SW480 (cell line): Measurements from ENCODE around the gene PDE4DIP.
"Not testable (repeated sequence)": the region's sequence is repeated elsewhere in the genome, so short reads cannot be mapped to it uniquely, and the experiment has no call there.

ENCODE experiments used
- DNase-seq: peaks from one replicate; pipeline ENCODE4 v3.0.0-alpha.2; 2016; ENCODE audit warnings: low spot score

PDE4DIP gene

GRCh38 chr1:148975866-148976537, 131.8 kb downstream of the PDE4DIP start:
- DNase-seq = not testable (repeated sequence)

GRCh38 chr1:148977785-148978184, 133.6 kb downstream of the PDE4DIP start:
- DNase-seq = not testable (repeated sequence)

GRCh38 chr1:148989378-148989777, 145.2 kb downstream of the PDE4DIP start:
- DNase-seq = not testable (repeated sequence)

GRCh38 chr1:148990233-148990788, 146.1 kb downstream of the PDE4DIP start:
- DNase-seq = not testable (repeated sequence)

- not testable (repeated sequence) for DNase-seq
Measured at GRCh38 chr1:148991818-148992217, 147.6 kb downstream of the PDE4DIP start.

GRCh38 chr1:148992364-148992763, 148.1 kb downstream of the PDE4DIP start:
- DNase-seq = not testable (repeated sequence)

- DNase-seq = not testable (repeated sequence)
Measured at GRCh38 chr1:148996449-148997224, 152.4 kb downstream of the PDE4DIP start.

- DNase-seq = not testable (repeated sequence)
Measured at GRCh38 chr1:148997405-148997804, 153.2 kb downstream of the PDE4DIP start.

GRCh38 chr1:149002664-149003063, 158.4 kb downstream of the PDE4DIP start:
- not testable (repeated sequence) for DNase-seq

- DNase-seq = not testable (repeated sequence)
Measured at GRCh38 chr1:149008326-149008725, 164.1 kb downstream of the PDE4DIP start.

GRCh38 chr1:149008769-149009168, 164.5 kb downstream of the PDE4DIP start:
- not testable (repeated sequence) for DNase-seq

GRCh38 chr1:149009761-149010160, 165.5 kb downstream of the PDE4DIP start:
- DNase-seq = not testable (repeated sequence)

- not testable (repeated sequence) for DNase-seq
Measured at GRCh38 chr1:149012599-149012998, 168.4 kb downstream of the PDE4DIP start.

- DNase-seq = not testable (repeated sequence)
Measured at GRCh38 chr1:149013513-149013912, 169.3 kb downstream of the PDE4DIP start.

- not testable (repeated sequence) for DNase-seq
Measured at GRCh38 chr1:149015522-149015921, 171.3 kb downstream of the PDE4DIP start.

GRCh38 chr1:149016626-149017025, 172.4 kb downstream of the PDE4DIP start:
- not testable (repeated sequence) for DNase-seq

- DNase-seq = not testable (repeated sequence)
Measured at GRCh38 chr1:149018577-149018976, 174.3 kb downstream of the PDE4DIP start.

- DNase-seq = not testable (repeated sequence)
Measured at GRCh38 chr1:149024327-149024726, 180.1 kb downstream of the PDE4DIP start.

- not testable (repeated sequence) for DNase-seq
Measured at GRCh38 chr1:149033916-149034315, 189.7 kb downstream of the PDE4DIP start.

GRCh38 chr1:149043056-149043455, 198.8 kb downstream of the PDE4DIP start:
- not testable (repeated sequence) for DNase-seq

- DNase-seq = not testable (repeated sequence)
Measured at GRCh38 chr1:149064611-149065010, 220.4 kb downstream of the PDE4DIP start.

GRCh38 chr1:149075505-149076127, 231.4 kb downstream of the PDE4DIP start:
- DNase-seq = not testable (repeated sequence)
